Activated naive CD8-positive, alpha-beta T cell treated with anti-CD3 and anti-CD28 coated beads for 36 hours (primary cell): Measurements from ENCODE around the gene ZC3H12A. TPM values are rescaled to one million over a fixed set of nuclear protein-coding genes. Genes with fewer than 3 reads are reported as not detected.
"Not testable (repeated sequence)": the region's sequence is repeated elsewhere in the genome, so short reads cannot be mapped to it uniquely, and the experiment has no call there.

Experiments
- DNase-seq: peaks from one replicate; pipeline ENCODE4 v3.0.0; 2021
- H3K27ac Mint-ChIP-seq: one replicate; pipeline ENCODE4 v1.8.0; 2022; ENCODE audit warnings: mild to moderate bottlenecking, moderate library complexity, mixed read lengths
- H3K27me3 Mint-ChIP-seq: one replicate; pipeline ENCODE4 v1.8.0; 2022; ENCODE audit warnings: mild to moderate bottlenecking, mixed read lengths
- H3K36me3 Mint-ChIP-seq: one replicate; pipeline ENCODE4 v1.8.0; 2021; ENCODE audit warnings: mild to moderate bottlenecking, mixed read lengths
- H3K4me1 Mint-ChIP-seq: one replicate; pipeline ENCODE4 v1.8.0; 2021; ENCODE audit warnings: mixed read lengths
- H3K4me3 Mint-ChIP-seq: one replicate; pipeline ENCODE4 v1.8.0; 2022; ENCODE audit warnings: mild to moderate bottlenecking, moderate library complexity, mixed read lengths
- H3K9me3 Mint-ChIP-seq: one replicate; pipeline ENCODE4 v1.8.0; 2022; ENCODE audit warnings: mixed read lengths
- total RNA-seq, 2 experiments: library from RNA; stranded (reverse); gene quantifications; one replicate each; pipeline ENCODE4 v1.2.3, GENCODE V29; 2021

ZC3H12A gene
- total RNA-seq, 2 experiments from 2014 or later = 29.2 to 29.4 TPM

- Mint-ChIP-seq H3K4me3 (no peak overlapping the region), H3K27me3 (no peaks in the 10 kb centered on the region), H3K36me3 (peaks cover 4% of the 10 kb centered on the region), H3K4me1 (peaks cover 17% of the 10 kb centered on the region), H3K27ac (no peak overlapping the region), H3K9me3 (no peaks in the 10 kb centered on the region)
- no peak for DNase-seq
Observed at GRCh38 chr1:37497832-37498231, 23.5 kb downstream of the ZC3H12A start.

GRCh38 chr1:37498872-37499617 lies 24.7 kb downstream of the ZC3H12A start:
- H3K9me3 Mint-ChIP-seq = no peaks in the 10 kb centered on the region
- no peaks in the 10 kb centered on the region for H3K27me3 Mint-ChIP-seq
- peaks cover 2% of the 10 kb centered on the region for H3K36me3 Mint-ChIP-seq
- no peak overlapping the region for H3K4me3 Mint-ChIP-seq
- DNase-seq = no peak
- peaks cover 17% of the 10 kb centered on the region for H3K4me1 Mint-ChIP-seq
- no peak overlapping the region for H3K27ac Mint-ChIP-seq

- H3K4me3 Mint-ChIP-seq = no peak overlapping the region
- no peak for DNase-seq
- H3K27me3 Mint-ChIP-seq = no peaks in the 10 kb centered on the region
- H3K36me3 Mint-ChIP-seq = peaks cover 17% of the 10 kb centered on the region
- H3K9me3 Mint-ChIP-seq = no peaks in the 10 kb centered on the region
- H3K4me1 Mint-ChIP-seq = peaks cover 16% of the 10 kb centered on the region
- H3K27ac Mint-ChIP-seq = no peak overlapping the region
Observed at GRCh38 chr1:37501661-37502060, 27.3 kb downstream of the ZC3H12A start.

GRCh38 chr1:37502104-37502503 lies 27.7 kb downstream of the ZC3H12A start:
- H3K27ac Mint-ChIP-seq = no peak overlapping the region
- H3K36me3 Mint-ChIP-seq = peaks cover 19% of the 10 kb centered on the region
- no peaks in the 10 kb centered on the region for H3K27me3 Mint-ChIP-seq
- no peak for DNase-seq
- peaks cover 15% of the 10 kb centered on the region for H3K4me1 Mint-ChIP-seq
- H3K9me3 Mint-ChIP-seq = no peaks in the 10 kb centered on the region
- no peak overlapping the region for H3K4me3 Mint-ChIP-seq

- not testable (repeated sequence) for H3K27me3 Mint-ChIP-seq, H3K27ac Mint-ChIP-seq, DNase-seq, H3K9me3 Mint-ChIP-seq, H3K4me3 Mint-ChIP-seq
- Mint-ChIP-seq H3K4me1 (peaks cover 18% of the 10 kb centered on the region), H3K36me3 (peaks cover 23% of the 10 kb centered on the region)
Observed at GRCh38 chr1:37502791-37503190, 28.4 kb downstream of the ZC3H12A start.

- Mint-ChIP-seq H3K9me3 (no peaks in the 10 kb centered on the region), H3K4me3 (no peak overlapping the region), H3K27ac (no peak overlapping the region), H3K4me1 (peaks cover 25% of the 10 kb centered on the region), H3K27me3 (no peaks in the 10 kb centered on the region), H3K36me3 (peaks cover 28% of the 10 kb centered on the region)
- no peak for DNase-seq
Observed at GRCh38 chr1:37506740-37507139, 32.4 kb downstream of the ZC3H12A start.

GRCh38 chr1:37509181-37509580 lies 34.8 kb downstream of the ZC3H12A start:
- DNase-seq = no peak
- Mint-ChIP-seq H3K4me1 (peaks cover 38% of the 10 kb centered on the region), H3K36me3 (peaks cover 38% of the 10 kb centered on the region), H3K27me3 (no peaks in the 10 kb centered on the region), H3K4me3 (no peak overlapping the region), H3K9me3 (no peaks in the 10 kb centered on the region), H3K27ac (peak overlapping the region; percentile 14)

- Mint-ChIP-seq H3K4me3 (peak overlapping the region; percentile 97), H3K9me3 (no peaks in the 10 kb centered on the region), H3K4me1 (peaks cover 45% of the 10 kb centered on the region), H3K27ac (peak overlapping the region; percentile 93), H3K27me3 (no peaks in the 10 kb centered on the region), H3K36me3 (peaks cover 19% of the 10 kb centered on the region)
- peak; percentile 80 for DNase-seq
Observed at GRCh38 chr1:37513795-37514349, 39.5 kb downstream of the ZC3H12A start.

GRCh38 chr1:37514350-37515184 lies 40.2 kb downstream of the ZC3H12A start, which contains the start of gene MEAF6:
Gene MEAF6, minus strand, starts transcription at chr1:37514766. Its CDS starts 20 bp downstream, at chr1:37514746.
- H3K36me3 Mint-ChIP-seq = peaks cover 16% of the 10 kb centered on the region
- H3K27me3 Mint-ChIP-seq = no peaks in the 10 kb centered on the region
- peak; percentile 90 for DNase-seq
- peaks cover 45% of the 10 kb centered on the region for H3K4me1 Mint-ChIP-seq
- peak within 1 kb of the TSS; percentile 97 for H3K27ac Mint-ChIP-seq
- H3K4me3 Mint-ChIP-seq = peak within 1 kb of the TSS; percentile 97
- H3K9me3 Mint-ChIP-seq = no peaks in the 10 kb centered on the region

GRCh38 chr1:37515185-37516034 lies 41.0 kb downstream of the ZC3H12A start:
- peaks cover 24% of the 10 kb centered on the region for H3K36me3 Mint-ChIP-seq
- peaks cover 52% of the 10 kb centered on the region for H3K4me1 Mint-ChIP-seq
- no peak for DNase-seq
- peak overlapping the region; percentile 97 for H3K27ac Mint-ChIP-seq
- peak overlapping the region; percentile 90 for H3K4me3 Mint-ChIP-seq
- H3K9me3 Mint-ChIP-seq = peaks cover 2% of the 10 kb centered on the region
- H3K27me3 Mint-ChIP-seq = no peaks in the 10 kb centered on the region

- DNase-seq = no peak
- peaks cover 41% of the 10 kb centered on the region for H3K4me1 Mint-ChIP-seq
- no peak overlapping the region for H3K4me3 Mint-ChIP-seq
- no peaks in the 10 kb centered on the region for H3K27me3 Mint-ChIP-seq
- H3K27ac Mint-ChIP-seq = no peak overlapping the region
- peaks cover 34% of the 10 kb centered on the region for H3K36me3 Mint-ChIP-seq
- peaks cover 2% of the 10 kb centered on the region for H3K9me3 Mint-ChIP-seq
Observed at GRCh38 chr1:37517569-37517968, 43.2 kb downstream of the ZC3H12A start.

GRCh38 chr1:37518241-37518640 lies 43.9 kb downstream of the ZC3H12A start:
- Mint-ChIP-seq H3K4me1 (peaks cover 35% of the 10 kb centered on the region), H3K4me3 (peak overlapping the region; percentile 87), H3K27ac (peak overlapping the region; percentile 93), H3K36me3 (peaks cover 35% of the 10 kb centered on the region)
- not testable (repeated sequence) for H3K9me3 Mint-ChIP-seq, H3K27me3 Mint-ChIP-seq, DNase-seq

GRCh38 chr1:37518929-37519328 lies 44.5 kb downstream of the ZC3H12A start:
- DNase-seq = peak; percentile 77
- Mint-ChIP-seq H3K9me3 (peaks cover 10% of the 10 kb centered on the region), H3K4me1 (peaks cover 30% of the 10 kb centered on the region), H3K27ac (peak overlapping the region; percentile 93), H3K36me3 (peaks cover 32% of the 10 kb centered on the region), H3K4me3 (peak overlapping the region; percentile 87)
- H3K27me3 Mint-ChIP-seq = not testable (repeated sequence)

- Mint-ChIP-seq H3K4me3 (peak overlapping the region; percentile 87), H3K9me3 (peaks cover 10% of the 10 kb centered on the region), H3K4me1 (peaks cover 30% of the 10 kb centered on the region), H3K27ac (peak overlapping the region; percentile 93), H3K36me3 (peaks cover 32% of the 10 kb centered on the region), H3K27me3 (no peaks in the 10 kb centered on the region)
- DNase-seq = peak; percentile 29
Observed at GRCh38 chr1:37519613-37520012, 45.2 kb downstream of the ZC3H12A start.
